ENCODE results near the gene EPB41L2. TPM values are rescaled to one million over a fixed set of nuclear protein-coding genes. Genes with fewer than 3 reads are reported as not detected.

The EPB41L2 gene
- total and polyA plus RNA-seq, 2 donors from 2014 or later: 19.6 to 111 TPM

DNA sequence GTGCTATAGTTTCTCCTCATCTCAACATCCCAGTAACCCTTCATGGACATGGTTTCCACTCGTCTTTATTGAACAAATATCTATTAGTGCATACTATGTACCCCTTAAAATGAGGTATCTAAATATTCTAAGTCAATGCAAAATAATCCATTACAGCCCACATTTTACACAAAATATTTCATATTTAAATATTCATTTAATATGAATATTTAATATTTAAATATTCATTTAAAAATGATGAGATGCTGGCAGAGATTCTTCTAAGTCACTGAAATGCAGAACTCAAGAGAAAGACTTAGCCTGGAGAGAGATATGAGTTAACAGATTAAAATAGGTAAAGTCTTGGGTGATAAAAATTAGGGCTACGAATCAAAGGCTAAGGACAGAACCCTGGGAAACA lies 17.9 kb downstream of the EPB41L2 start:
- intact Hi-C loops (cut with DNase I): no loop called here
- no peak for FAIRE-seq
- no peaks in the 10 kb centered on the region for H3K27me3 ChIP-seq (ENCODE audit: control insufficient read depth, insufficient read depth, low read length)

DNA sequence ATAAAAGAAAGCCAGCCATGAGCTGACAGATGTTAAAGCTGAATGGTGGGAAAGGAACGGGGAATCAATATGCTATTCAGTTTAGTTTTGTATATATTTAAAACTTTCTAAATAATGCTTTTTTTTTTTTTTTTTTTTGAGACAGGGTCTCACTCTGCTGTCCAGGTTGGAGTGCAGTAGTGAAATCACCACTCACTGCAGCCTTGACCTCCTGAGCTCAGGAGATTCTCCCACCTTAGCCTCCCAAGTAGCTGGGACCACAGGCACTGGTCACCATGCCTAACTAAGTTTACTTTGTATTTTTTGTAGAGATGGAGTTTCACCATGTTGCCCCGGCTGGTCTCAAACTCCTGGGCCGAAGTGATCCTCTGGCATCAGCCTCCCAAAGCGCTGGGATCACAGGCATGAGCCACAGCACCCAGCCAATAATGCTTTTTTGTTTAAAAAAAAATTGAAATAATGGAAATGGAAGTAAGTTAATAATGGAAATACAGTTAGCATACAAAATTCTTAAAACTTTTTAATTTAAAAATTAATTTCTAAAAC lies 19.1 kb downstream of the EPB41L2 start:
- no peak for FAIRE-seq
- peaks cover 0 to 2% (median 0%) of the 10 kb centered on the region in 3 donors for H3K4me1 ChIP-seq (ENCODE audit: control insufficient read depth in 2 of 3, insufficient read depth in 2 of 3, low read depth in 1 of 3, low read length in 3 of 3)
- intact Hi-C loops (cut with DNase I): no loop called here

More for the DNA sequence above, 17.9 kb downstream of the EPB41L2 start:
- no peak overlapping the region for H3K27ac ChIP-seq (ENCODE audit: low read depth in 2 of 2, low read length in 2 of 2)
- H3K36me3 ChIP-seq (ENCODE audit: control insufficient read depth in 2 of 3, insufficient read depth in 3 of 3, low read length in 3 of 3): no peaks in the 10 kb centered on the region
- no peak for DNase-seq
- H3K9me3 ChIP-seq (ENCODE audit: control insufficient read depth in 2 of 3, insufficient read depth in 1 of 3, low read length in 3 of 3): no peaks in the 10 kb centered on the region
- no peaks in the 10 kb centered on the region for H3K4me1 ChIP-seq (ENCODE audit: control insufficient read depth in 2 of 3, insufficient read depth in 2 of 3, low read depth in 1 of 3, low read length in 3 of 3)
- TF ChIP-seq, protein P1, sequence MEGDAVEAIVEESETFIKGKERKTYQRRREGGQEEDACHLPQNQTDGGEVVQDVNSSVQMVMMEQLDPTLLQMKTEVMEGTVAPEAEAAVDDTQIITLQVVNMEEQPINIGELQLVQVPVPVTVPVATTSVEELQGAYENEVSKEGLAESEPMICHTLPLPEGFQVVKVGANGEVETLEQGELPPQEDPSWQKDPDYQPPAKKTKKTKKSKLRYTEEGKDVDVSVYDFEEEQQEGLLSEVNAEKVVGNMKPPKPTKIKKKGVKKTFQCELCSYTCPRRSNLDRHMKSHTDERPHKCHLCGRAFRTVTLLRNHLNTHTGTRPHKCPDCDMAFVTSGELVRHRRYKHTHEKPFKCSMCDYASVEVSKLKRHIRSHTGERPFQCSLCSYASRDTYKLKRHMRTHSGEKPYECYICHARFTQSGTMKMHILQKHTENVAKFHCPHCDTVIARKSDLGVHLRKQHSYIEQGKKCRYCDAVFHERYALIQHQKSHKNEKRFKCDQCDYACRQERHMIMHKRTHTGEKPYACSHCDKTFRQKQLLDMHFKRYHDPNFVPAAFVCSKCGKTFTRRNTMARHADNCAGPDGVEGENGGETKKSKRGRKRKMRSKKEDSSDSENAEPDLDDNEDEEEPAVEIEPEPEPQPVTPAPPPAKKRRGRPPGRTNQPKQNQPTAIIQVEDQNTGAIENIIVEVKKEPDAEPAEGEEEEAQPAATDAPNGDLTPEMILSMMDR (IDR thresholded peaks at IDR 0.05; ENCODE audit: borderline replicate concordance, extremely low read depth, insufficient read depth): no peak
- no peak overlapping the region for H3K4me3 ChIP-seq (ENCODE audit: low read length in 3 of 3)
- H3K9ac ChIP-seq (ENCODE audit: low read length in 3 of 3): no peak overlapping the region

DNA sequence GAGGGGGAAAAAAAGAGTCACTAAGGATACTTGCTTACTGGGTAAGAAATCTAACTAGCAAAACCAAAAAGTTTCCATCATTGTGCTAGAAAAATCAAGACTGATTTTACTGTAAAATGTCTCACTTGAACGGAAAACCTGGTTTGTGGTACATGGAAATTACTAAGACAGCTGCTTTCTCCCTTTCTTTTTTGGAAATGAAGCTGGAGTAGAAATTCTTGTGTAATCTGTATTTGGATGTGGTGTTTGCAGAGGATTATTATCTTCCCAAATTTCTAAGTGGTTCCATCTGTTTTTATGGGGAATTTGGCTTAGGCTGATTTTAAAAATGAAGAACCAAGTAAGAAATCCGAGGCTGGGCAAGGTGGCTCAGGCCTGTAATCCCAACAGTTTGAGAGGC lies 20.4 kb downstream of the EPB41L2 start:
- Histone ChIP-seq H3K36me3 (ENCODE audit: control insufficient read depth in 2 of 3, insufficient read depth in 3 of 3, low read length in 3 of 3) (no peaks in the 10 kb centered on the region), H3K27me3 (ENCODE audit: control insufficient read depth, insufficient read depth, low read length) (no peaks in the 10 kb centered on the region), H3K27ac (ENCODE audit: low read depth in 2 of 2, low read length in 2 of 2) (no peak overlapping the region), H3K9ac (ENCODE audit: low read length in 3 of 3) (no peak overlapping the region), H3K4me1 (ENCODE audit: control insufficient read depth in 2 of 3, insufficient read depth in 2 of 3, low read depth in 1 of 3, low read length in 3 of 3) (peaks cover 0 to 6% (median 0%) of the 10 kb centered on the region in 3 donors), H3K9me3 (ENCODE audit: control insufficient read depth in 2 of 3, insufficient read depth in 1 of 3, low read length in 3 of 3) (no peaks in the 10 kb centered on the region), H3K4me3 (ENCODE audit: low read length in 3 of 3) (no peak overlapping the region)
- TF ChIP-seq, protein P1 (IDR thresholded peaks at IDR 0.05; ENCODE audit: borderline replicate concordance, extremely low read depth, insufficient read depth): no peak
- intact Hi-C loops (cut with DNase I): no loop called here
- no peak for FAIRE-seq
- DNase-seq: no peak

More for the DNA sequence above, 19.1 kb downstream of the EPB41L2 start:
- Histone ChIP-seq H3K9ac (ENCODE audit: low read length in 3 of 3) (no peak overlapping the region), H3K9me3 (ENCODE audit: control insufficient read depth in 2 of 3, insufficient read depth in 1 of 3, low read length in 3 of 3) (no peaks in the 10 kb centered on the region), H3K4me3 (ENCODE audit: low read length in 3 of 3) (no peak overlapping the region), H3K36me3 (ENCODE audit: control insufficient read depth in 2 of 3, insufficient read depth in 3 of 3, low read length in 3 of 3) (no peaks in the 10 kb centered on the region), H3K27ac (ENCODE audit: low read depth in 2 of 2, low read length in 2 of 2) (no peak overlapping the region), H3K27me3 (ENCODE audit: control insufficient read depth, insufficient read depth, low read length) (no peaks in the 10 kb centered on the region)
- TF ChIP-seq, protein P1 (IDR thresholded peaks at IDR 0.05; ENCODE audit: borderline replicate concordance, extremely low read depth, insufficient read depth): no peak
- DNase-seq: no peak

DNA sequence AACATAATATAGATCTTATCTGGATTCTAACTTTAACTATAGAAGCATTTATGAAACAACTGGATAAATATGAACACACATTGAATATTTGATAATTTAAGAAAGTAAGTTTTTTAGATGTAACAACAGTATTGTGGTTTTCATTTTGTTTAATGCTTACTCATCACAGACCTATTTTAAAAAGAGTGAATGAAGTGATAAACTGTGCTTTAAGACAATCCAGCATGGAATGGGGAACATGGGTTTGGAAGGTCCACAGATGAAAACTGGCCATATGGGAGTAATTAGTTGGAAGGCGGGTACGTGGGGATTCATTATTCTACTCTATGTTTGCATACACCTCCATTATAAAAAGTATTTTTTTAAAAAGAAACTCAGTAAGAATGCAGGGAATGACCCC lies 21.2 kb downstream of the EPB41L2 start:
- Histone ChIP-seq H3K36me3 (ENCODE audit: control insufficient read depth in 2 of 3, insufficient read depth in 3 of 3, low read length in 3 of 3) (no peaks in the 10 kb centered on the region), H3K9me3 (ENCODE audit: control insufficient read depth in 2 of 3, insufficient read depth in 1 of 3, low read length in 3 of 3) (no peaks in the 10 kb centered on the region), H3K9ac (ENCODE audit: low read length in 3 of 3) (no peak overlapping the region), H3K27ac (ENCODE audit: low read depth in 2 of 2, low read length in 2 of 2) (no peak overlapping the region), H3K4me1 (ENCODE audit: control insufficient read depth in 2 of 3, insufficient read depth in 2 of 3, low read depth in 1 of 3, low read length in 3 of 3) (peaks cover 0 to 6% (median 0%) of the 10 kb centered on the region in 3 donors), H3K4me3 (ENCODE audit: low read length in 3 of 3) (no peak overlapping the region), H3K27me3 (ENCODE audit: control insufficient read depth, insufficient read depth, low read length) (no peaks in the 10 kb centered on the region)
- intact Hi-C loops (cut with DNase I): no loop called here
- TF ChIP-seq, protein P1 (IDR thresholded peaks at IDR 0.05; ENCODE audit: borderline replicate concordance, extremely low read depth, insufficient read depth): no peak
- peak; percentile 78 for FAIRE-seq
- DNase-seq: no peak

Measured in kidney (tissue), 14 donors.